CD4-positive, alpha-beta T cell treated with Interleukin-17A for 4 hours (primary cell): ENCODE measurements around the gene KCNK3.
"Not testable (repeated sequence)": the region's sequence is repeated elsewhere in the genome, so short reads cannot be mapped to it uniquely, and the experiment has no call there.

Experiments
- DNase-seq: peaks from one replicate; pipeline ENCODE4 v3.0.0-alpha.2; 2020; ENCODE audit warnings: mixed read lengths

Gene KCNK3

GRCh38 chr2:26692279-26692896, at the start of gene KCNK3:
Gene KCNK3 (plus strand): TSS chr2:26692722. CDS start chr2:26692876, 154 bp downstream.
- DNase-seq: peak; percentile 46

GRCh38 chr2:26644188-26644835, 48.2 kb upstream of the KCNK3 start:
- no peak for DNase-seq

GRCh38 chr2:26645762-26646161, 46.8 kb upstream of the KCNK3 start:
- DNase-seq: no peak

- no peak for DNase-seq
These were observed 45.4 kb upstream of the KCNK3 start for GRCh38 chr2:26646986-26647672.

- no peak for DNase-seq
These were observed 44.5 kb upstream of the KCNK3 start for GRCh38 chr2:26647981-26648380.

GRCh38 chr2:26648516-26648915, 44.0 kb upstream of the KCNK3 start:
- no peak for DNase-seq

- DNase-seq: no peak
These were observed 43.2 kb upstream of the KCNK3 start for GRCh38 chr2:26649322-26649721.

- no peak for DNase-seq
These were observed 42.4 kb upstream of the KCNK3 start for GRCh38 chr2:26649992-26650712.

- no peak for DNase-seq
These were observed 41.6 kb upstream of the KCNK3 start for GRCh38 chr2:26650713-26651469.

- no peak for DNase-seq
These were observed 41.1 kb upstream of the KCNK3 start for GRCh38 chr2:26651470-26651771.

GRCh38 chr2:26651799-26652198, 40.7 kb upstream of the KCNK3 start:
- DNase-seq: no peak

GRCh38 chr2:26652361-26653041, 40.0 kb upstream of the KCNK3 start:
- DNase-seq: no peak

- no peak for DNase-seq
These were observed 39.1 kb upstream of the KCNK3 start for GRCh38 chr2:26653207-26654060.

GRCh38 chr2:26654061-26654340, 38.5 kb upstream of the KCNK3 start:
- DNase-seq: no peak

- not testable (repeated sequence) for DNase-seq
These were observed 37.4 kb upstream of the KCNK3 start for GRCh38 chr2:26655120-26655519.

GRCh38 chr2:26655611-26656195, 36.8 kb upstream of the KCNK3 start:
- DNase-seq: no peak

- DNase-seq: no peak
These were observed 35.3 kb upstream of the KCNK3 start for GRCh38 chr2:26657265-26657664.

GRCh38 chr2:26658691-26659346, 33.7 kb upstream of the KCNK3 start:
- no peak for DNase-seq

- DNase-seq: no peak
These were observed 32.1 kb upstream of the KCNK3 start for GRCh38 chr2:26660363-26660962.

- not testable (repeated sequence) for DNase-seq
These were observed 27.2 kb upstream of the KCNK3 start for GRCh38 chr2:26665296-26665695.
